GM21381 (cell line): ENCODE data around the gene RGMA.
"Not testable (repeated sequence)": the region's sequence is repeated elsewhere in the genome, so short reads cannot be mapped to it uniquely, and the experiment has no call there.

Source experiments
- ATAC-seq: cut with Tn5 transposase; IDR thresholded peaks from one replicate; pipeline ENCODE4 v1.9.1; 2021; ENCODE audit warnings: mild to moderate bottlenecking, moderate library complexity; ENCODE audit not compliant: unreplicated experiment

The RGMA gene

DNA sequence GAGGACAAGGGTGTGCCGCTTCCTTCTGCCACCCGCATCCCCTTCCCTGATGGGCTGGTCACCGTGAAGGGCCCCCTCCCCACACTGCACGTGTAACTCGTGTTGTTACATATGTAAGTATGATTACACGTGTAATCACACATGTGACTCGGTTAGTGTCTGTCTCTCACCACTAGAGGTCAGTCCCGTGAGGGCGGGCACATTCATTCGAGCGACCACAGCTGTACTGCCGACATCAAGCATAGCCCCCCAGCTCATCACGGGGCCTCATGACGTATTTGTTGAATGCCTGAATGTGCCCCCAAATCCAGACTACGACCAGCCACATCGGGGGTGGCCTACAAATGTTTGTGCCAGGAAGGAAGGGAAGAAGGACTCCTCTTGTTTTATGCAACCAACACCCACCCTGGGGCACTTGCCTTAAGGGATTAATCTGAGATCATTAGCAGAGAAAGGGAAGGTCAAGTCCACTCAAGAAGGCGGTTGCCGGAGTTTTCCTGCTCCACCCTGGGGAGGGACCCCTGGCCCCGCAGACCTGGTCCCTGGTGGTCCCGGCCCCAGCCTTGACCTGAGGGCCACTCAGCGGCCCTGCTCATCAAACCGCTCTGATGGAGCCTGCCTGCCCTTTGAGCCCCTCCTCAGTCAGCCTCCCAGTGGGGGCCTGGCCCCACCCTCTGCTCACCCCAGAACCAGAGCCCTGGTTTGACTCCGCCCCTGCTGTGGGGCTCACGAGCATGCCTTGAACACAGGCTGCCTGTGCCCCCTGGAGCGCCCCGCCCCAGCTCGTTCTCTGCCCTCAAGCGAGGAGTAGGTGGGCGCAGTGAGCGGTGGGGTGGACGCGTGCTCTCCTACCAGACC lies 52.8 kb downstream of the RGMA start:
- peak; percentile 83 for ATAC-seq

DNA sequence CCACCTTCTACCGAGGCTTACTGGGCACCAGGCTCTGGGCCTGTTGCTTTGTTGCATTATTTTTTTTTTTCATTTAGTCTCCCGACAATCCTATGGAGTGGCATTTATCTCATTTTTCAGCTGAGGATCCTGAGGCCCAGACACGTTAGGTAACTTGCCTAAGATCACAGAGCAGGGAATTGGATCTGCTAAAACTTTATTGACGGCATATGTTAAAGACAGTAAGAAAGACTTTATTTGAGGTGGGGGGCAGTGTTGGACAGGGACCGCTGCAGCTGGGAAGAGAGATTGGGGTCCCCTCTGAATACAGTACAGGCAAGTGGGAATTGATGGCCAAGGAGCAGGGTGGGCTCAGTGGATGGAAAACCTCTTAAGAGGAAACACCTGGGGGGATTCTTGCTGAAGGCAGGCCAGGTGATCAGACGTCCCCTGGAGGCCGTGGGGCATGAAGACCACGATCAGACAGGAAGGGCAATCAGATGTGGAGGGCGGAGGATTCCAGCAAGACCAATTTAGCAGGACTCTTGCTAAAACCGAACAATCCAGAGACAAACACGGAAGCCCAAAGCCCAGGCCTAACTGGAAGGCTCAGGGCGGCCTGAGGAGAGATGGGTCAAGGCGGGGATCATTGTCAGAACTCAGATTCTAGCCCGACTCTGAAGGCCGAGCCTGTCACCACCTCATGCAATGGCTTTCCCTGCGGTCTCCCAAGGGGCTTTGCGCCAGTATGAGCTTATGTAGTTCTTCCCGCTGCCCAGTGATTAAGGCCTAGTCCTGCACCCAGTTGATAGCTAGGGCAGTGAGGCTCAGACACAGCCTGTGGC lies 53.7 kb downstream of the RGMA start:
- no peak for ATAC-seq

DNA sequence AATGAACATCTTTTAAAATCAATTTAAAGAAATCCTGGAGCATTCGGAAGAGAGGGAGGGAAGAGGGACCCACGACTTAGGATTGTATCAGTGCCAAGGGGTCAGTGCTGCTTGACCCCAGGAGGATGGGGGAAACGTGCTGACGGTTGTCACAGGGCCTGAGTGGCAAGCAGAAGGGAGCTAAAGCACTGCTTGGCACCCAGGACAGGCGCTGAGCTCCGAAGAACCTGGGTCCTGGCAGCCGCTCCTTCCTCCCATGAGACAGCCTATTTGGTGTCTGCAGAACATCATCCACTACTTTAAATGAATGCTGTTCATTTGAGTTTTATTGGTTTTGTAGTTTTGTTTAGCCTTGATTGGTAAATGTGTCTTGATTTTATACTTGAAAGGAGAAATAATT lies 54.5 kb downstream of the RGMA start:
- ATAC-seq, result no peak

DNA sequence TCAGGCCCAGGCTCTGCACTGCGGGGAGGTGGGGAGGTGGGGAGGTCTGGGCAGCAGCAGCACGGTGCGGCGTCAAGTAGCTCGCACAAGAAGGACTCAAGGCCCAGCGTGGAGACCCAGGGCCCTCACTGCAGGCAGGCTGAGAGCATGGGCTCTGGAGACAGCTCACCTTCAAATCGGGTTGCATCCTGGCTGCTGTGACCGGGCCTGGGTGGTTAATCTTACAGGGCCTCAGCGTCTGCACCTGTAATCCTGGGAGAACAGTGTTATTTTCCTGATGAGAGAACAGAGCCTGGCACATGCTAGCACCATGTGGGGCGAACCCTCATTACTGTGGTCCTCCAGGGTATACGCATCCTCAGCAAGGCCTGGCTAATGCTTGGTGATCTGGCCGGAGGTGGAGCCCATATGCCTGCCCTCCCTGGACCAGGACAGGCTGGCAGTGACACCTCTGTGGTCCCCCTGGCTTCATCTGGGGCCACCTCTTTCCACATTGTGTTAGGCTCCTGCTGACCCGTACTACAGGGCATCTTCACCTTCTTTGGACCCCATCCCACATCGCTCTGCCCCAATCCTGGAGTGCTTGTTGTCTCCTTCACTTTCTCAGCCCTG lies 55.5 kb downstream of the RGMA start:
- ATAC-seq, result no peak

DNA sequence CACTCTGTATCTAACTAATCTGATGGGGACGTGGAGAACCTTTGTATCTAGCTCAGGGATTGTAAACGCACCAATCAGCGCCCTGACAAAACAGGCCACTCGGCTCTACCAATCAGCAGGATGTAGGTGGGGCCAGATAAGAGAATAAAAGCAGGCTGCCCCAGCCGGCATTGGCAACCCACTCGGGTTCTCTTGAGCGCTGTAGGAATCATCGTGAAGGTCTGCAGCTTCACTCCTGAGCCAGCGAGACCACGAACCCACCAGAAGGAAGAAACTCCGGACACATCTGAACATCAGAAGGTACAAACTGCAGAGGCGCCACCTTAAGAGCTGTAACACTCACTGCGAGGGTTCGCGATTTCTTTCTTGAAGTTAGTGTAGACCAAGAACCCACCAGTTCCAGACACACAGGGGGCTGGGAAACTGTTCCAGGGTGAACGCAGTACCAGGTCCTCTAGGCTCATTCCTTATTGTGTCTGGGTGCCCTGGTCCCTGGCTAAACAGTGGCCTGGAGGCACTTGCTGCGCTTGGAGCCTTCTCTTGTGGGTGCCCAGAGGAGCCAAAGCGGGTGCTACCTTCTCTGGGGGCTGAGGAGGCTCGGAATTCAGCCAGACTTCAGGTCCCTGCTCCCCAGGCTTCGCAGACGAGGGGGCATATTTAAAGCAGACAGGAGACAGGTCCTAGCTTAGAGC lies 56.4 kb downstream of the RGMA start:
- not testable (repeated sequence) for ATAC-seq

DNA sequence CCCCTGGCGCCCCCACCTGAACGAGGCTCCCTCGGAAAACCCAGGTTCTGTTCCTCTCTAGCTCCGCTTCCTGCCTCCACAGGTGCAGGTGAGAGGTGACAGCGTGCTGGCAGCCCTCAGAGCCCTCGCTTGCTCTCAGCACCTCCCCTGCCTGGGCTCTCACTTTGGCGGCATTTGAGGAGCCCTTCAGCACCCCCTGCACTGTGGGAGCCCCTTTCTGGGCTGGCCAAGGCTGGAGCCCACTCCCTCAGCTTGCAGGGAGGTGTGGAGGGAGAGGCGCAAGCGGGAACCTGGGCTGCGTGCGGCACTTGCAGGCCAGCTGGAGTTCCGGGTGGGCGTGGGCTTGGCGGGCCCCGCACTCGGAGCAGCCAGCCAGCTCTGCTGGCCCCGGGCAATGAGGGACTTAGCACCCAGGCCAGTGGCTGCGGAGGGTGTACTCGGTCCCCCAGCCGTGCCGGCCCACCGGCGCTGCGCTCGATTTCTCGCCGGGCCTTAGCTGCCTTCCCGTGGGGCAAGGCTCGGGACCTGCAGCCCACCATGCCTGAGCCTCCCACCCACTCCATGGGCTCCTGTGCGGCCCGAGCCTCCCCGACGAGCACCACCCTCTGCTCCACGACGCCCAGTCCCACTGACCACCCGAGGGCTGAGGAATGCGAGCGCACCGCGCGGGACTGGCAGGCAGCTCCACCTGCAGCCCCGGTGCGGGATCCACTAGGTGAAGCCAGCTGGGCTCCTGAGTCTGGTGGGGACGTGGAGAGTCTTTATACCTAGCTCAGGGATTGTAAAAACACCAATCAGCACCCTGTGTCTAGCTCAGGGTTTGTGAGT lies 57.2 kb downstream of the RGMA start:
- ATAC-seq, result not testable (repeated sequence)

DNA sequence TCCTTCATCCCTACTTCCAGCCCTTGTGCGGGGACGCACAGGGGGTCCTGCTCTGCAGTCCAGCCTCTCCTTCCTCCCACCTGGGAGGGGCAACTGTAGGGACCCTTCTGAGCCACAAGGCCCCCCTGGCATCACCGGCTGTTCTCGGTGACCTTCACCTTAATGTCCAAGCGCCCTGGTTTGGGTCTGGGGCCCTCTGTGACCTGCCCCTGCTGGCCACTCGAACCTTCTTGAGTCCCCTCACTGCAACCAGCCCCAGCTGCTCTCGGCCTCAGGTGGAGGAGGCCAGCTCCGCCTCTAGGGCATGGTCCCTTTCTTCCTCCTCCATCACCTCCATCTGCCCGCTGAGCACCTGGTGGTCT lies 57.9 kb downstream of the RGMA start:
- ATAC-seq, result no peak

DNA sequence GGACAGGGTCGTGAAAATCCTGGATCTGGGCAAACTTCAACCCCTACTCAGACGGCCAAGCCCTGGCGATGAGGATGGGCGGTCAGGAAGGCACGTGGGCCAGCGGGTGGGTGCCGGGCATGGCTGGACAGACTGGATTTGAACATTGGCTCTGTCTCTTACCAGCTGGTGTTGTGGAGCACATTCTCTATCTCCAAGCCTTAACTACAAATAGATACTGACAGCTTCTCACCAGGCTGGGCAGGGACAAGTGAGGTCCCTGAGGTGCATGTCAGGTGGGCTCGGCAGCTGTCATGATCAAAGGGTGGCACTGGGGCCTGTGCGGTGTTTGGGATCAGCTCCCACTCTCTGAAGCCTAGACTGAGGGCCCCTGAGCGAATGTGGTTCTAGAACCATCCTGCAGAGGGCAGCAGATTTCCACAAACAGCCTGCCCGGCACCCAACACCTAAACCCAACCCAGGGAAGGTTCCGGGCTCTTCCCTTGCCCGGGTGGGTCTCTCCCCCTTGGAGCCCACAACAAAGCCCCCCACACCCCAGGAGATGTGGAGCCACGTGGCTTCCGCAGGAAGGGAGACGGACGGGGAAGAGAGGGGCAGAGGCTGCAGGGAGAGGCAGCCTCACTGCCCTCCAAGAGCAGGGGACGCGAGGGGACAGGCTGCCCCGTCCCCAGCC lies 58.4 kb downstream of the RGMA start:
- ATAC-seq, result peak; percentile 82

DNA sequence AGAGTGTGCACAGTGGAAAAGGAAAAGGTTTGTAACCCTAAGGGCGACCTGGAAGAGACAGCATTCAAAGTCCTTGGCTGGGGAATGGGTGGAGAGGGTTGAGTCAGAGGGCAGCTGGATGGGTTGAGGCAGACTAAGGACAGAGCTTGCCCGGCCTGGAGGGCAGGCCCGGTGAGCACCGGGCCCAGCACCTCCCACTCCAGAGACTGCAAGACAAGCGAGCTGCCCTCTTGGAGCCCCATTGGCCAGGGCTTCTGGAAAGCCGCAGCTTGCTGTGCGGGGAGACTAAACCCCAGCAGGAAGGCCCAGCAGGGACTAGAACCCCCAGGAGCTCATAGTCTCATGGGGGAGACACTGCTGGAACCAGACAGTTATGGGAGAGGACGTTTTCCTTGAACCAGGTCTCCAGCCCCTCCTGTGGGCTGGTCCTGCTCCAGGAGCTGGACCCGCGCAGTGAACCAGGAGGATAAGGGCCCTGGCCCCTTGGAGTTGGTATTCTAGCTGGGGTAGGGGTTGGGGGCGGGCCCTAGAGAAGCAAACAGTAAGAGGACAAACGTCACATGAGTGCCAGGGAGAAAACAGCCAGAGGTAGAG lies 59.1 kb downstream of the RGMA start:
- no peak for ATAC-seq

DNA sequence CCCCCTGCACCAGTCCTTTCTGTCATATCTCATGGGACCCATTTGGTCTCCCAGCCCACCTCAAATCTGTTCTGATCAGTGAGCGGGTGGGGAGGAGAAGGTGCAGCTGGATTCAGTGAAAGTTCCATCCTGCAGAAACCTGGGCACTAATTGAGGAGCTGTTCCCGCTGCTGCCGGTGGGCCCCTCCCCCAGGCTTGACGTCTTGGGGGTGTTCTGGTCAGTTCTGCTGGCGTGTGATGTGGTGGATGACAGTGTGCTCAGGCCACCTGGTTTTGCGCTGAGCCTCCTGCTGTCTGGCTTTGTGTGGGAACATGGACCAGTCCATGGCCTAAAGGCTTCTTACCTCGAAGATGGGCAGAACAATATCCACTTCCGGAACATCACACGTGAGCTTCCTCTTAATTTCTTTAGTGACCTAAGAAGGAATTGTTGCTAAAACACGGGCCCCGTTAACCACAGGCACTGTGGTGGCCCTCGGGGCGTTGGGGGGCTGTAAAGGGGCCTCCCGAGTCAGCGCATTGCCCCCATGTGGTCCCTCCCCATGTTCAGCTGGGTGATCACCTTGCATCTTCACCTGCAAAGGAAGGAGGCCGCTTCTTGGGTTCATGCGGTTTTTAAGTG lies 59.7 kb downstream of the RGMA start:
- ATAC-seq, result no peak

DNA sequence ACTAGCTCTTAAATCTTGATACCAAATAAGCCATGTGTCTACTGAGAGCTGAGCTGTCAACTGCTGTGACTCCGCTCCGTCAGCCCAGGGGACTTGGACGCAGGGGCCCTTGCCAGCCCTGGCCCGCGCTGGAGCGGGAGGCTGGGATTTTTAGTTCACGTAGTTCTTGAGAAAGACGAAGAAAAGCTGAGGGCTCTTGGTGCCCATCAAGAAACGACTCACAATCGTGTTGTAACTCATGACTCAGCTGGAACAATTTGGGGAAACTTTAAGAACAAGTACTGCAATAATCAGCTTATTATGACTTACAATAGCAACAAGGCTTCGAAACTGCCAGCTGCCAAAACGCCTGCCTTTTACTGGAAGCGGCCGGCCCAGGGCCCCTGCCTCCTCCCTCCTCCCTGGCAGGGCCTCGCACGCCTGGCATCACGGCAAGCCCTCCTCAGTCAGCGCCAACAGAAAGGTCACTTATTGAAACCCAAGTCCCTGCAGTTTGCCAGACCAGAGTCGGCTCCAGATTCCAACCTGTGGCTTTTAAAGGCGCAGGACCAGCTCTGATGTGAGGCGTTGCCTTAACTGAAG lies 60.3 kb downstream of the RGMA start:
- no peak for ATAC-seq

DNA sequence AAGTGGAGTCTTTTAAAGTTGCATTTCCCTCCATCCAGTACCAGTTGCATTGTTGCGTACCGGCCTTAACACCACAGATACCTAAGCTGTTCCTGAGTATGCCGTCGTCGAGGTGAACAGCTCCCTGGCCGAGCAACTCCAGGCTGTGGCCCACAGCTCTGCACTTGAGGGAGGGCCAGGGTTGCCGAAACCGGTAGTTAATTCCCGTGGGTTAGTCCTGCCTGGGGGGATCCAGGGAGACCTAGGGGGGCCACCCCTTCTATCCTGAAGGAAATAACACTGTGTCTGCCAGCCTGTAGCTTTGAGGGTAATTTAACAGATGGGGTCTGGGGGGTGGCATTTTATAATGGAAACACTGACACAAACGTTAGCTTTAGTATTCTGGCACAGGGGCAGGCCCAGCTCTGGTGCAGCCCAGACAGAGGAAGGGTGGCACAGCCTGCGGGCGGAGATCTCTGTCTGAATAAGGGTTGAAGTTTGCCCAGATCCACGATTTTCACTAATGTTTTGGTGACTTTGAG lies 60.8 kb downstream of the RGMA start:
- no peak for ATAC-seq

DNA sequence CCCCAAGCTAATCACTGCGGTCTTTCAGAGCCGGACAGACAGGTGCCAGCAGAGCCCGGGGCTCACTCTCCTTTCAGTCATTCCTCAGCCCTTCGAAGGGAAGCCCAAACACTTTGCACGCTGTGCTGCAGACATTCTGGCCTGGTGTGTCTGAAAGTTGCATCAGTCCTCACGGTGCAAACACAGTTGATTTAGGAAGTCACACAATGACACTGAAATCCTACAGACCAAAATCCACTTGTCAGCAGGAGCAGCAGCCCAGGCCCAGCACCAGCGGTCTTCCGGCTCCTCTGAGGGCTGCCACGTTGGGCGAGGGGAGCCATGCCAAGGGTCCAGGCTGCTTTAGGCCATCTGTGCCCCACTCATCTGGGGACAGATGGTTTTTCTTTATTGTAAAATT lies 61.6 kb downstream of the RGMA start:
- ATAC-seq, result no peak

DNA sequence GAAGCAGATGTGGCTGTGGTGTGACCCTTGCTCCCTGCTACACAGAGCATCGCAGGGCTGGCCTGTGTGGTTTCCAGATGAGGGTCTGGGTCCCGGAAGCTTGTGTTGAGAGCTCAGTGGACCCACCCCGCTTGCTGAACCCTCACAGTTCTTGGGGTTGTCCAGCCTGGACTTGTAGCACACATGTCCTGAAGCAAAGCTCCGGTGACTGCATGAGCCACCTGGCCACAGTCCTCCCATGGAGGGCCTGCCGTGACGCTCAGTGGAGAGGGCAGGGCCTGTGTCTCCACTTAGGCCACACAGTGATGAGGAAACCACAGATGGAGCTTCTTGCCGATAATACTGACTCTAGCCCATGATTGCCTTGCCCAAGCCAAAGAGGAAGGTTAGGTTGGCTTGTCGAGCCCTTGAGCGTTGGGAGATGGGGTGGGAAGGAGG lies 62.6 kb downstream of the RGMA start:
- ATAC-seq, result no peak

DNA sequence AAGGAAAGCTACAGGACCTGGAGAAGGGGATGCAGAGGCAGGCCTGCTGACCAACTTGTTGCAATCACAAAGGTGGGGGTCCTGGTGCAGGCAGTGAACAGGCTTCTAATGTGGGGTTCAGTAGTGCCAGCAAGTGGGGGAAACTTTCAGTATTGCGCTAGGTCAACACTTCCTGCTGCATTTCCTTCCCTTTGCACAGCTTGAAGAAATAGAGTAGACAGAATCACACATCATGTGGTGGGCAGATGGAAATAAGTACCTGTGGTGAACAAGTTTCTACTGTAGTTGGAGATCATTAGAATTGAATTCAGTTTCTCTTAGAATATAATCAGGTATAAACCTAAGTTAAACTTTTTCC lies 63.4 kb downstream of the RGMA start:
- no peak for ATAC-seq

DNA sequence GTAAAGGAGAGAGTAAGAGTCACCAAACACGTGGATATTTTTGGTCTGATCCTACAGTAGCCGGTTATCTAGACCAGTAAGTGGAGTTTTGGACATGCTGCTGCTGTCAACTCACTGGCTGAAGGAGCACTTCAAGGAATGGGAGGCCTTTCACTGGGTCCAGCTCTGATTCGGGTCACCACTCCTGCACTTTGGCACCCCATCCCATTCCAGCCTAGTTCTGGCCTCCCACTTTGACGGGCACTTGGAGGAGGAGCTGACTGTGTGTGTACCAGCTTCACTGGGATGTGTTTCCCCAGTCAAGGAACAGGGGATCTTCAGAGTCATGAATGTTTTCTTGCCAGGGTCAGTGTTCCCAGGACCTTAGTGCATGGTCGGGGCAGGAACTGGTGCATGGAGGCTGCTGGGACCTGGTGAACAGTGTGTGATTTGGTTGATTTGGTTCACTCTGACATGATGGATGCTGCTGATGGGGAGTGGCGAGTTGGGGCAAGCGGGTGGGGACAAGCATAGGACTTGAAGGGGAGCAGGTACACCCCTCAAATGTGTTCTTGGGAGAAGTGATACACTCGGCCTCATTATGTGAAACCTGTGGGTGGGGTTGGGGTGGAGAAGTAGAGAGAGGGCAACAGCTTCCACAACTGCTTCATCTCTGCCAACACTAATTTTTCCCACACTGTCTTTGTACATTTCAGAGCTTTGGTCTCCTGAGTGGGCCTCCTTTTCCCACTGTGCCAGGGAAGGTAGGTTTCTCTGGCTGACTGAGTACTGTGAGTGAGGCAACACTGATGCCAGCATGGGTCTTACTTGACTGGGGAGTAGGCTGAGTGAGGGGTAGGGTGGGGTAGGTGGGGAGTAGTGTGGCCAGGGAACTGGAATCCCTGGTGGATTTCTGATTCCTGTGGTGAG lies 64.0 kb downstream of the RGMA start:
- no peak for ATAC-seq

DNA sequence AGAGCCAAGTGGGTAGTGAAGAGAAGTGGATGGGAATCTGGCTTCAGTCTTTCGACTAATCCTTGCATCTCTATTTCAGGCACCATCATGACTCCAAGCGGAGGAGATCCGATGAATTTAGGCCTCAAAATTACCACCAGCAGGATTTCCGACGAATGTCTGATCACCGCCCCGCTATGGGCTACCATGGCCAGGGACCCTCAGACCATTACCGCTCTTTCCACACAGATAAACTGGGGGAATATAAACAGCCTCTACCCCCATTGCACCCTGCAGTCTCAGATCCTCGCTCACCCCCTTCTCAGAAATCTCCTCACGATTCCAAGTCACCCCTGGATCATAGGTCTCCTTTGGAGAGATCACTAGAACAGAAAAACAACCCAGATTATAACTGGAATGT lies 64.7 kb downstream of the RGMA start:
- ATAC-seq, result no peak
